CD4-positive, alpha-beta T cell treated with Interleukin-15 for 4 hours (primary cell): ENCODE measurements around the gene CCRL2.
"Not testable (repeated sequence)": the region's sequence is repeated elsewhere in the genome, so short reads cannot be mapped to it uniquely, and the experiment has no call there.

Experiments
- DNase-seq: peaks from one replicate; pipeline ENCODE4 v3.0.0-alpha.2; 2020; ENCODE audit warnings: low spot score

The CCRL2 gene

GRCh38 chr3:46405301-46406019, 1.6 kb upstream of the CCRL2 start:
- DNase-seq: no peak

- peak; percentile 9 for DNase-seq
These were observed 644 bp upstream of the CCRL2 start for GRCh38 chr3:46406443-46406787.

- no peak for DNase-seq
These were observed 911 bp downstream of the CCRL2 start for GRCh38 chr3:46407970-46408369.

- DNase-seq: no peak
These were observed 1.8 kb downstream of the CCRL2 start for GRCh38 chr3:46408853-46409252.

- no peak for DNase-seq
These were observed 2.9 kb downstream of the CCRL2 start for GRCh38 chr3:46409739-46410489.

GRCh38 chr3:46410669-46411068, 3.6 kb downstream of the CCRL2 start:
- DNase-seq: no peak

GRCh38 chr3:46411271-46411670, 4.2 kb downstream of the CCRL2 start:
- no peak for DNase-seq

GRCh38 chr3:46412786-46413298, 5.8 kb downstream of the CCRL2 start:
- DNase-seq: no peak

- no peak for DNase-seq
These were observed 6.9 kb downstream of the CCRL2 start for GRCh38 chr3:46413951-46414350.

GRCh38 chr3:46414739-46415138, 7.7 kb downstream of the CCRL2 start:
- DNase-seq: no peak

- no peak for DNase-seq
These were observed 9.2 kb downstream of the CCRL2 start for GRCh38 chr3:46416125-46416810.

- DNase-seq: no peak
These were observed 9.9 kb downstream of the CCRL2 start for GRCh38 chr3:46416811-46417510.

GRCh38 chr3:46417841-46418611, 11.0 kb downstream of the CCRL2 start:
- DNase-seq: no peak

- no peak for DNase-seq
These were observed 12.8 kb downstream of the CCRL2 start for GRCh38 chr3:46419816-46420215.

GRCh38 chr3:46420931-46421330, 13.9 kb downstream of the CCRL2 start:
- DNase-seq: no peak

GRCh38 chr3:46422617-46423016, 15.6 kb downstream of the CCRL2 start:
- DNase-seq: no peak

GRCh38 chr3:46423588-46423987, 16.5 kb downstream of the CCRL2 start:
- DNase-seq: no peak

- DNase-seq: not testable (repeated sequence)
These were observed 19.4 kb downstream of the CCRL2 start for GRCh38 chr3:46426476-46426875.

GRCh38 chr3:46427404-46427803, 20.3 kb downstream of the CCRL2 start:
- not testable (repeated sequence) for DNase-seq

- no peak for DNase-seq
These were observed 21.1 kb downstream of the CCRL2 start for GRCh38 chr3:46427916-46428833.
